Endometrial microvascular endothelial cells (primary cell): ENCODE measurements around the gene C1QTNF8. TPM values are rescaled to one million over a fixed set of nuclear protein-coding genes. Genes with fewer than 3 reads are reported as not detected.

ENCODE experiments used
- in situ Hi-C: cut with HindIII; loops from 2 replicates; pipeline ENCODE4 v1.10.0; 2017; ENCODE audit warnings: low sequenced_read_pairs, low pct_unique_long_range_greater_than_20kb; ENCODE audit errors: inconsistent ontology term
- total RNA-seq: library from RNA; depleted of rRNA; stranded (reverse); fragments of >200 nt; gene quantifications from one replicate; pipeline ENCODE4 v1.2.3, GENCODE V29; 2015; ENCODE audit errors: inconsistent ontology term

Gene C1QTNF8
- total RNA-seq, 1 donor from 2014 or later: not detected

- in situ Hi-C loops: no loop called here
These were observed 12.9 kb downstream of the C1QTNF8 start for GRCh38 chr16:1082952-1083675.

- in situ Hi-C loops: no loop called here
These were observed 13.6 kb downstream of the C1QTNF8 start for GRCh38 chr16:1082266-1082951.

- in situ Hi-C loops: no loop called here
These were observed 14.2 kb downstream of the C1QTNF8 start for GRCh38 chr16:1081734-1082265.

GRCh38 chr16:1080801-1081733 is 15.0 kb downstream of the C1QTNF8 start:
- in situ Hi-C loops: no loop called here

GRCh38 chr16:1079786-1080525 is 16.1 kb downstream of the C1QTNF8 start:
- in situ Hi-C loops: no loop called here

- in situ Hi-C loops: no loop called here
These were observed 16.7 kb downstream of the C1QTNF8 start for GRCh38 chr16:1079341-1079740.

- in situ Hi-C loops: no loop called here
These were observed 17.4 kb downstream of the C1QTNF8 start for GRCh38 chr16:1078579-1079021.

- in situ Hi-C loops: no loop called here
These were observed 18.0 kb downstream of the C1QTNF8 start for GRCh38 chr16:1077877-1078578.

GRCh38 chr16:1076801-1077576 is 19.1 kb downstream of the C1QTNF8 start:
- in situ Hi-C loops: no loop called here

GRCh38 chr16:1075546-1075945 is 20.5 kb downstream of the C1QTNF8 start:
- in situ Hi-C loops: no loop called here

- in situ Hi-C loops: no loop called here
These were observed 21.7 kb downstream of the C1QTNF8 start for GRCh38 chr16:1074379-1074649.

GRCh38 chr16:1073566-1074378 is 22.3 kb downstream of the C1QTNF8 start:
- in situ Hi-C loops: no loop called here

- in situ Hi-C loops: no loop called here
These were observed 22.8 kb downstream of the C1QTNF8 start for GRCh38 chr16:1073262-1073558.

GRCh38 chr16:1072526-1073261 is 23.4 kb downstream of the C1QTNF8 start, which contains the start of gene SSTR5:
Gene SSTR5, plus strand, starts transcription at chr16:1072747. Its CDS starts 6,122 bp downstream, at chr16:1078869.
- in situ Hi-C loops: no loop called here

GRCh38 chr16:1071561-1072225 is 24.4 kb downstream of the C1QTNF8 start:
- in situ Hi-C loops: no loop called here
